Liver (tissue), 9 donors: Measurements from ENCODE around the gene IGSF6. TPM values are rescaled to one million over a fixed set of nuclear protein-coding genes. Genes with fewer than 3 reads are reported as not detected.

Experiments
- DNase-seq: peaks from one replicate; pipeline ENCODE4 v3.0.0-alpha.2; 2017; ENCODE audit warnings: low spot score
- H3K27ac ChIP-seq, 2 donors: one replicate each; pipeline ENCODE4 v1.7.0; 2013; ENCODE audit warnings: inconsistent platforms in 2 of 2, low read length in 2 of 2, control low read depth in 1 of 2, low read depth in 1 of 2, mild to moderate bottlenecking in 1 of 2
- H3K27me3 ChIP-seq, 4 donors: one replicate each; pipeline versions ENCODE4 v1.6.1 to v1.7.0; 2013; ENCODE audit warnings: low read length in 3 of 4, inconsistent platforms in 1 of 4, mild to moderate bottlenecking in 1 of 4, moderate library complexity in 1 of 4; ENCODE audit not compliant: control insufficient read depth in 4 of 4, insufficient read depth in 4 of 4
- H3K36me3 ChIP-seq, 4 donors: one replicate each; pipeline versions ENCODE4 v1.6.1 to v1.7.0; 2013; ENCODE audit warnings: low read length in 3 of 4, mild to moderate bottlenecking in 3 of 4, low read depth in 1 of 4, moderate library complexity in 1 of 4; ENCODE audit not compliant: control insufficient read depth in 4 of 4, insufficient read depth in 3 of 4
- H3K4me1 ChIP-seq, 4 donors: one replicate each; pipeline versions ENCODE4 v1.6.1 to v1.7.0; 2013; ENCODE audit warnings: low read length in 3 of 4, mild to moderate bottlenecking in 3 of 4, moderate library complexity in 1 of 4; ENCODE audit not compliant: control insufficient read depth in 4 of 4, insufficient read depth in 4 of 4
- H3K4me3 ChIP-seq, 3 donors: one replicate each; pipeline versions ENCODE4 v1.6.1 to v1.7.0; 2013; ENCODE audit warnings: low read length in 3 of 3, control low read depth in 1 of 3, low read depth in 1 of 3, mild to moderate bottlenecking in 1 of 3
- H3K9ac ChIP-seq, 2 donors: one replicate each; pipeline ENCODE4 v1.7.0; 2013; ENCODE audit warnings: low read length in 2 of 2, mild to moderate bottlenecking in 2 of 2, moderate library complexity in 2 of 2, control low read depth in 1 of 2, low read depth in 1 of 2
- H3K9me3 ChIP-seq, 4 donors: one replicate each; pipeline versions ENCODE4 v1.6.1 to v1.7.0; 2013; ENCODE audit warnings: low read length in 3 of 4; ENCODE audit not compliant: control insufficient read depth in 4 of 4
- EGR1 ChIP-seq, 2 donors: IDR thresholded peaks; 2 replicates each; pipeline ENCODE4 v1.6.1; 2016 to 2018; ENCODE audit warnings: antibody characterized with exemption in 2 of 2, low read depth in 2 of 2
- FOXA2 ChIP-seq: IDR thresholded peaks from 2 replicates; pipeline ENCODE4 v1.6.1; 2016; ENCODE audit warnings: antibody characterized with exemption
- GABPA ChIP-seq, 2 donors: IDR thresholded peaks in 1 of 2; conservative IDR thresholded peaks in 1 of 2; 2 replicates each; pipeline ENCODE4 v1.6.1; 2016; ENCODE audit warnings: antibody characterized with exemption in 2 of 2, mild to moderate bottlenecking in 1 of 2, moderate library complexity in 1 of 2
- HNF4A ChIP-seq, 2 donors: conservative IDR thresholded peaks; 2 replicates each; pipeline ENCODE4 v1.6.1; 2016; ENCODE audit warnings: antibody characterized with exemption in 2 of 2, mild to moderate bottlenecking in 2 of 2
- HNF4G ChIP-seq: IDR thresholded peaks from 2 replicates; pipeline ENCODE4 v1.6.1; 2016; ENCODE audit warnings: antibody characterized with exemption
- JUND ChIP-seq, 2 donors: IDR thresholded peaks; 2 replicates each; pipeline ENCODE4 v1.6.1; 2016; ENCODE audit warnings: antibody characterized with exemption in 2 of 2
- NR2F2 ChIP-seq: IDR thresholded peaks from 2 replicates; pipeline ENCODE4 v1.6.1; 2016; ENCODE audit warnings: antibody characterized with exemption
- RAD21 ChIP-seq, 2 donors: IDR thresholded peaks; 2 replicates each; pipeline ENCODE4 v1.6.1; 2016; ENCODE audit warnings: antibody characterized with exemption in 2 of 2, mild to moderate bottlenecking in 2 of 2
- RXRA ChIP-seq, 2 donors: IDR thresholded peaks; 2 replicates each; pipeline ENCODE4 v1.6.1; 2017 to 2018; ENCODE audit warnings: antibody characterized with exemption in 2 of 2, mild to moderate bottlenecking in 1 of 2
- SP1 ChIP-seq: IDR thresholded peaks from 2 replicates; pipeline ENCODE4 v1.6.1; 2018; ENCODE audit warnings: antibody characterized with exemption, mild to moderate bottlenecking
- TAF1 ChIP-seq: conservative IDR thresholded peaks from 2 replicates; pipeline ENCODE4 v1.6.1; 2016; ENCODE audit warnings: antibody characterized with exemption, mild to moderate bottlenecking
- YY1 ChIP-seq: IDR thresholded peaks from 2 replicates; pipeline ENCODE4 v1.6.1; 2016; ENCODE audit warnings: antibody characterized with exemption, mild to moderate bottlenecking
- WGBS: extraction: QIAGEN DNeasy Blood & Tissue Kit; methylation state at CpG from one replicate; pipeline ENCODE4 v1.1.7; 2013; 5-methylcytosine and 5-hydroxymethylcytosine counted together
- polyA plus RNA-seq, 2 donors: library from polyadenylated mRNA; stranded (reverse) in 1 of 2; unstranded in 1 of 2; fragments of 200-250 nt in 1 of 2; fragments of >200 nt in 1 of 2; fragmentation: Nextera tagmentation in 1 of 2; extraction: Ambion mirVana in 1 of 2; gene quantifications; one replicate each; pipeline versions ENCODE4 v1.2.1 to v1.2.3, GENCODE V29; 2013 to 2015
- total RNA-seq, 2 donors: library from RNA; depleted of rRNA; stranded (reverse); fragments of >200 nt; gene quantifications; one replicate each; pipeline ENCODE4 v1.2.3, GENCODE V29; 2014
- TF ChIP-seq, protein P1 (sequence below): fragments of 150-350 bp; IDR thresholded peaks from 2 replicates; pipeline ENCODE4 v1.5.1; 2017; ENCODE audit warnings: improper control_type of control experiment, low read depth, low read length; ENCODE audit not compliant: missing input control
- TF ChIP-seq, protein P2 (sequence below): IDR thresholded peaks from 2 replicates; pipeline ENCODE4 v1.6.1; 2016; ENCODE audit warnings: antibody characterized with exemption
- TF ChIP-seq, protein P3 (sequence below): IDR thresholded peaks from 2 replicates; pipeline ENCODE4 v1.6.1; 2016; ENCODE audit warnings: antibody characterized with exemption
- TF ChIP-seq, protein P4 (sequence below): IDR thresholded peaks from 2 replicates; pipeline ENCODE4 v1.6.1; 2016; ENCODE audit warnings: antibody characterized with exemption, mild to moderate bottlenecking
- donor health status: healthy.
- donor health status: healthy.
- donor health status: healthy.
- donor health status: healthy.
- donor health status: healthy.

IGSF6 gene
- total and polyA plus RNA-seq, 4 donors: 2.6 to 27.3 (median 5.4) TPM

DNA sequence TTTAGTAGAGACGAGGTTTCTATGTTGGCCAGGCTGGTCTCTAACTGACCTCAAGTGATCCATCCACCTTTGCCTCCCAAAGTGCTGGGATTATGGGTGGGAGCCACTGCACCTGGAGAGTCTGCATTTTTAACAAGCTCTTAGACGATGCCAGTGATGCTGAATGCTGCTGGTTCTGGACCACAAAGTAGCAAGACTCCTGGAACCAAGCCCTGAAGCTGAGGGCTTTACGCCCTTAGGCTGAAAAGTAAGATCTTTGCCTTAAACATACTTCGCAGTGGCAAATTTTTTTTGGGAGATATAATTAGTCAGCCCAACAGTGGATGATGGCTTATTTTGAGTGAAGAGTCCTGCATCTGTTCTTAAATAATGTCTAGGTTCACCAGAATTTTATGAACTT lies 39.0 kb downstream of the IGSF6 start:
- H3K27ac ChIP-seq: no peak overlapping the region
- TF ChIP-seq SP1 (no peak), HNF4G (no peak), NR2F2 (no peak), RXRA (IDR thresholded peaks at IDR 0.05) (no peak), YY1 (no peak), FOXA2 (no peak), GABPA (IDR thresholded peaks at IDR 0.05 in 1 of 2, conservative IDR thresholded peaks at IDR 0.05 in 1 of 2) (no peak), HNF4A (conservative IDR thresholded peaks at IDR 0.05) (no peak), JUND (IDR thresholded peaks at IDR 0.05) (no peak), EGR1 (IDR thresholded peaks at IDR 0.05; ENCODE audit: low read depth in 2 of 2) (no peak), TAF1 (no peak), RAD21 (IDR thresholded peaks at IDR 0.05) (no peak)
- TF ChIP-seq, protein P1, sequence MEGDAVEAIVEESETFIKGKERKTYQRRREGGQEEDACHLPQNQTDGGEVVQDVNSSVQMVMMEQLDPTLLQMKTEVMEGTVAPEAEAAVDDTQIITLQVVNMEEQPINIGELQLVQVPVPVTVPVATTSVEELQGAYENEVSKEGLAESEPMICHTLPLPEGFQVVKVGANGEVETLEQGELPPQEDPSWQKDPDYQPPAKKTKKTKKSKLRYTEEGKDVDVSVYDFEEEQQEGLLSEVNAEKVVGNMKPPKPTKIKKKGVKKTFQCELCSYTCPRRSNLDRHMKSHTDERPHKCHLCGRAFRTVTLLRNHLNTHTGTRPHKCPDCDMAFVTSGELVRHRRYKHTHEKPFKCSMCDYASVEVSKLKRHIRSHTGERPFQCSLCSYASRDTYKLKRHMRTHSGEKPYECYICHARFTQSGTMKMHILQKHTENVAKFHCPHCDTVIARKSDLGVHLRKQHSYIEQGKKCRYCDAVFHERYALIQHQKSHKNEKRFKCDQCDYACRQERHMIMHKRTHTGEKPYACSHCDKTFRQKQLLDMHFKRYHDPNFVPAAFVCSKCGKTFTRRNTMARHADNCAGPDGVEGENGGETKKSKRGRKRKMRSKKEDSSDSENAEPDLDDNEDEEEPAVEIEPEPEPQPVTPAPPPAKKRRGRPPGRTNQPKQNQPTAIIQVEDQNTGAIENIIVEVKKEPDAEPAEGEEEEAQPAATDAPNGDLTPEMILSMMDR: no peak
- TF ChIP-seq, protein P2, sequence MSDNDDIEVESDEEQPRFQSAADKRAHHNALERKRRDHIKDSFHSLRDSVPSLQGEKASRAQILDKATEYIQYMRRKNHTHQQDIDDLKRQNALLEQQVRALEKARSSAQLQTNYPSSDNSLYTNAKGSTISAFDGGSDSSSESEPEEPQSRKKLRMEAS: no peak
- TF ChIP-seq, protein P3, sequence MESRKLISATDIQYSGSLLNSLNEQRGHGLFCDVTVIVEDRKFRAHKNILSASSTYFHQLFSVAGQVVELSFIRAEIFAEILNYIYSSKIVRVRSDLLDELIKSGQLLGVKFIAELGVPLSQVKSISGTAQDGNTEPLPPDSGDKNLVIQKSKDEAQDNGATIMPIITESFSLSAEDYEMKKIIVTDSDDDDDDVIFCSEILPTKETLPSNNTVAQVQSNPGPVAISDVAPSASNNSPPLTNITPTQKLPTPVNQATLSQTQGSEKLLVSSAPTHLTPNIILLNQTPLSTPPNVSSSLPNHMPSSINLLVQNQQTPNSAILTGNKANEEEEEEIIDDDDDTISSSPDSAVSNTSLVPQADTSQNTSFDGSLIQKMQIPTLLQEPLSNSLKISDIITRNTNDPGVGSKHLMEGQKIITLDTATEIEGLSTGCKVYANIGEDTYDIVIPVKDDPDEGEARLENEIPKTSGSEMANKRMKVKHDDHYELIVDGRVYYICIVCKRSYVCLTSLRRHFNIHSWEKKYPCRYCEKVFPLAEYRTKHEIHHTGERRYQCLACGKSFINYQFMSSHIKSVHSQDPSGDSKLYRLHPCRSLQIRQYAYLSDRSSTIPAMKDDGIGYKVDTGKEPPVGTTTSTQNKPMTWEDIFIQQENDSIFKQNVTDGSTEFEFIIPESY: no peak
- TF ChIP-seq, protein P4, sequence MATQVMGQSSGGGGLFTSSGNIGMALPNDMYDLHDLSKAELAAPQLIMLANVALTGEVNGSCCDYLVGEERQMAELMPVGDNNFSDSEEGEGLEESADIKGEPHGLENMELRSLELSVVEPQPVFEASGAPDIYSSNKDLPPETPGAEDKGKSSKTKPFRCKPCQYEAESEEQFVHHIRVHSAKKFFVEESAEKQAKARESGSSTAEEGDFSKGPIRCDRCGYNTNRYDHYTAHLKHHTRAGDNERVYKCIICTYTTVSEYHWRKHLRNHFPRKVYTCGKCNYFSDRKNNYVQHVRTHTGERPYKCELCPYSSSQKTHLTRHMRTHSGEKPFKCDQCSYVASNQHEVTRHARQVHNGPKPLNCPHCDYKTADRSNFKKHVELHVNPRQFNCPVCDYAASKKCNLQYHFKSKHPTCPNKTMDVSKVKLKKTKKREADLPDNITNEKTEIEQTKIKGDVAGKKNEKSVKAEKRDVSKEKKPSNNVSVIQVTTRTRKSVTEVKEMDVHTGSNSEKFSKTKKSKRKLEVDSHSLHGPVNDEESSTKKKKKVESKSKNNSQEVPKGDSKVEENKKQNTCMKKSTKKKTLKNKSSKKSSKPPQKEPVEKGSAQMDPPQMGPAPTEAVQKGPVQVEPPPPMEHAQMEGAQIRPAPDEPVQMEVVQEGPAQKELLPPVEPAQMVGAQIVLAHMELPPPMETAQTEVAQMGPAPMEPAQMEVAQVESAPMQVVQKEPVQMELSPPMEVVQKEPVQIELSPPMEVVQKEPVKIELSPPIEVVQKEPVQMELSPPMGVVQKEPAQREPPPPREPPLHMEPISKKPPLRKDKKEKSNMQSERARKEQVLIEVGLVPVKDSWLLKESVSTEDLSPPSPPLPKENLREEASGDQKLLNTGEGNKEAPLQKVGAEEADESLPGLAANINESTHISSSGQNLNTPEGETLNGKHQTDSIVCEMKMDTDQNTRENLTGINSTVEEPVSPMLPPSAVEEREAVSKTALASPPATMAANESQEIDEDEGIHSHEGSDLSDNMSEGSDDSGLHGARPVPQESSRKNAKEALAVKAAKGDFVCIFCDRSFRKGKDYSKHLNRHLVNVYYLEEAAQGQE: no peak
- peaks cover 0 to 3% (median 2%) of the 10 kb centered on the region in 4 donors for H3K36me3 ChIP-seq
- over 99% methylated on average over 4 of the region's 4 CpGs for WGBS
- DNase-seq: no peak
- no peak overlapping the region for H3K9ac ChIP-seq
- no peaks in the 10 kb centered on the region for H3K27me3 ChIP-seq
- H3K9me3 ChIP-seq: no peaks in the 10 kb centered on the region
- no peak overlapping the region for H3K4me3 ChIP-seq
- peaks cover 0 to 4% (median 0%) of the 10 kb centered on the region in 4 donors for H3K4me1 ChIP-seq
